ENCODE measurements around the gene PARD3.

Gene PARD3

GRCh38 chr10:34555653-34556052 is 259.4 kb downstream of the PARD3 start:
- Histone ChIP-seq H3K23ac (ENCODE audit: low read length) (no peak overlapping the region), H2AK5ac (ENCODE audit: low read length) (no peak overlapping the region), H3K14ac (ENCODE audit: low read length) (no peak overlapping the region), H2BK120ac (ENCODE audit: insufficient read depth, low read length, poor library complexity) (no peak overlapping the region), H4K8ac (ENCODE audit: low read depth, low read length) (no peak overlapping the region), H3K27ac (ENCODE audit: low read depth, low read length) (no peak overlapping the region), H4K91ac (ENCODE audit: low read depth, low read length) (no peak overlapping the region), H2AFZ (ENCODE audit: insufficient read depth, low read length, poor library complexity) (no peak overlapping the region), H3K9me3 (ENCODE audit: insufficient read depth, low read depth, low read length) (no peaks in the 10 kb centered on the region), H3K79me2 (ENCODE audit: control insufficient read depth, insufficient read depth, low read length, poor library complexity) (peaks cover 1% of the 10 kb centered on the region), H3K4me1 (ENCODE audit: control insufficient read depth in 1 of 2, insufficient read depth in 2 of 2, low read length in 2 of 2) (no peaks in the 10 kb centered on the region), H3K18ac (ENCODE audit: low read length) (no peak overlapping the region), H3K36me3 (ENCODE audit: control insufficient read depth in 1 of 2, insufficient read depth in 2 of 2, low read length in 2 of 2) (no peaks in the 10 kb centered on the region), H3K4ac (ENCODE audit: low read depth, low read length) (no peak overlapping the region), H3K27me3 (ENCODE audit: insufficient read depth, low read length) (no peaks in the 10 kb centered on the region), H2BK5ac (ENCODE audit: low read depth, low read length, poor library complexity) (no peak overlapping the region), H3K9ac (ENCODE audit: low read length) (no peak overlapping the region), H3K4me3 (ENCODE audit: low read depth, low read length) (no peak overlapping the region), H4K12ac (ENCODE audit: low read depth, low read length) (no peak overlapping the region), H3K79me1 (ENCODE audit: low read length) (no peaks in the 10 kb centered on the region), H2BK12ac (ENCODE audit: low read length) (no peak overlapping the region), H3K4me2 (ENCODE audit: low read length) (no peak overlapping the region)
- DNase-seq: peak in 1 of 2 donors; percentile 22
- WGBS (ENCODE audit: extremely low coverage, insufficient coverage, insufficient read length): no CpG with 5 or more reads among the region's 1 CpG

- H3K4me1 ChIP-seq (ENCODE audit: control insufficient read depth in 1 of 2, insufficient read depth in 2 of 2, low read length in 2 of 2): no peaks in the 10 kb centered on the region
- H3K9ac ChIP-seq (ENCODE audit: low read length): no peak overlapping the region
- no peak overlapping the region for H4K12ac ChIP-seq (ENCODE audit: low read depth, low read length)
- H2BK120ac ChIP-seq (ENCODE audit: insufficient read depth, low read length, poor library complexity): no peak overlapping the region
- H3K27ac ChIP-seq (ENCODE audit: low read depth, low read length): no peak overlapping the region
- H2AK5ac ChIP-seq (ENCODE audit: low read length): no peak overlapping the region
- H2BK5ac ChIP-seq (ENCODE audit: low read depth, low read length, poor library complexity): no peak overlapping the region
- WGBS (ENCODE audit: extremely low coverage, insufficient coverage, insufficient read length): no CpG with 5 or more reads among the region's 1 CpG
- H4K8ac ChIP-seq (ENCODE audit: low read depth, low read length): no peak overlapping the region
- H3K36me3 ChIP-seq (ENCODE audit: control insufficient read depth in 1 of 2, insufficient read depth in 2 of 2, low read length in 2 of 2): no peaks in the 10 kb centered on the region
- DNase-seq: no peak
- no peaks in the 10 kb centered on the region for H3K9me3 ChIP-seq (ENCODE audit: insufficient read depth, low read depth, low read length)
- no peak overlapping the region for H3K4me3 ChIP-seq (ENCODE audit: low read depth, low read length)
- H3K14ac ChIP-seq (ENCODE audit: low read length): no peak overlapping the region
- H3K79me1 ChIP-seq (ENCODE audit: low read length): no peaks in the 10 kb centered on the region
- H3K27me3 ChIP-seq (ENCODE audit: insufficient read depth, low read length): no peaks in the 10 kb centered on the region
- H3K79me2 ChIP-seq (ENCODE audit: control insufficient read depth, insufficient read depth, low read length, poor library complexity): peaks cover 1% of the 10 kb centered on the region
- no peak overlapping the region for H3K18ac ChIP-seq (ENCODE audit: low read length)
- no peak overlapping the region for H3K23ac ChIP-seq (ENCODE audit: low read length)
- no peak overlapping the region for H2BK12ac ChIP-seq (ENCODE audit: low read length)
- H4K91ac ChIP-seq (ENCODE audit: low read depth, low read length): no peak overlapping the region
- H3K4ac ChIP-seq (ENCODE audit: low read depth, low read length): no peak overlapping the region
- H3K4me2 ChIP-seq (ENCODE audit: low read length): no peak overlapping the region
- no peak overlapping the region for H2AFZ ChIP-seq (ENCODE audit: insufficient read depth, low read length, poor library complexity)
Observed at GRCh38 chr10:34553747-34554146, 261.3 kb downstream of the PARD3 start.

- Histone ChIP-seq H3K79me2 (ENCODE audit: control insufficient read depth, insufficient read depth, low read length, poor library complexity) (peaks cover 1% of the 10 kb centered on the region), H2AK5ac (ENCODE audit: low read length) (no peak overlapping the region), H3K18ac (ENCODE audit: low read length) (no peak overlapping the region), H2BK12ac (ENCODE audit: low read length) (no peak overlapping the region), H3K4ac (ENCODE audit: low read depth, low read length) (no peak overlapping the region), H3K36me3 (ENCODE audit: control insufficient read depth in 1 of 2, insufficient read depth in 2 of 2, low read length in 2 of 2) (no peaks in the 10 kb centered on the region), H2BK5ac (ENCODE audit: low read depth, low read length, poor library complexity) (no peak overlapping the region), H3K9ac (ENCODE audit: low read length) (no peak overlapping the region), H4K12ac (ENCODE audit: low read depth, low read length) (no peak overlapping the region), H2AFZ (ENCODE audit: insufficient read depth, low read length, poor library complexity) (no peak overlapping the region), H3K4me2 (ENCODE audit: low read length) (no peak overlapping the region), H3K4me3 (ENCODE audit: low read depth, low read length) (no peak overlapping the region), H2BK120ac (ENCODE audit: insufficient read depth, low read length, poor library complexity) (no peak overlapping the region), H3K79me1 (ENCODE audit: low read length) (no peaks in the 10 kb centered on the region), H3K14ac (ENCODE audit: low read length) (no peak overlapping the region), H3K23ac (ENCODE audit: low read length) (no peak overlapping the region), H3K9me3 (ENCODE audit: insufficient read depth, low read depth, low read length) (no peaks in the 10 kb centered on the region), H3K27ac (ENCODE audit: low read depth, low read length) (no peak overlapping the region), H4K91ac (ENCODE audit: low read depth, low read length) (no peak overlapping the region), H3K27me3 (ENCODE audit: insufficient read depth, low read length) (no peaks in the 10 kb centered on the region), H4K8ac (ENCODE audit: low read depth, low read length) (no peak overlapping the region), H3K4me1 (ENCODE audit: control insufficient read depth in 1 of 2, insufficient read depth in 2 of 2, low read length in 2 of 2) (no peaks in the 10 kb centered on the region)
- no CpG with 5 or more reads among the region's 4 CpGs for WGBS (ENCODE audit: extremely low coverage, insufficient coverage, insufficient read length)
- no peak for DNase-seq
Observed at GRCh38 chr10:34551295-34551694, 263.8 kb downstream of the PARD3 start.

- no peak overlapping the region for H2BK12ac ChIP-seq (ENCODE audit: low read length)
- H3K27me3 ChIP-seq (ENCODE audit: insufficient read depth, low read length): no peaks in the 10 kb centered on the region
- no peak overlapping the region for H3K4ac ChIP-seq (ENCODE audit: low read depth, low read length)
- no peak overlapping the region for H3K23ac ChIP-seq (ENCODE audit: low read length)
- no peak overlapping the region for H3K18ac ChIP-seq (ENCODE audit: low read length)
- no peaks in the 10 kb centered on the region for H3K36me3 ChIP-seq (ENCODE audit: control insufficient read depth in 1 of 2, insufficient read depth in 2 of 2, low read length in 2 of 2)
- no peaks in the 10 kb centered on the region for H3K79me1 ChIP-seq (ENCODE audit: low read length)
- H3K27ac ChIP-seq (ENCODE audit: low read depth, low read length): no peak overlapping the region
- H3K79me2 ChIP-seq (ENCODE audit: control insufficient read depth, insufficient read depth, low read length, poor library complexity): peaks cover 1% of the 10 kb centered on the region
- no peak overlapping the region for H2AK5ac ChIP-seq (ENCODE audit: low read length)
- no peak for DNase-seq
- no peak overlapping the region for H3K14ac ChIP-seq (ENCODE audit: low read length)
- H4K8ac ChIP-seq (ENCODE audit: low read depth, low read length): no peak overlapping the region
- no peaks in the 10 kb centered on the region for H3K4me1 ChIP-seq (ENCODE audit: control insufficient read depth in 1 of 2, insufficient read depth in 2 of 2, low read length in 2 of 2)
- H3K9ac ChIP-seq (ENCODE audit: low read length): no peak overlapping the region
- H2BK5ac ChIP-seq (ENCODE audit: low read depth, low read length, poor library complexity): no peak overlapping the region
- WGBS (ENCODE audit: extremely low coverage, insufficient coverage, insufficient read length): no CpG with 5 or more reads among the region's 9 CpGs
- no peak overlapping the region for H4K12ac ChIP-seq (ENCODE audit: low read depth, low read length)
- H2BK120ac ChIP-seq (ENCODE audit: insufficient read depth, low read length, poor library complexity): no peak overlapping the region
- H3K4me2 ChIP-seq (ENCODE audit: low read length): no peak overlapping the region
- no peaks in the 10 kb centered on the region for H3K9me3 ChIP-seq (ENCODE audit: insufficient read depth, low read depth, low read length)
- no peak overlapping the region for H3K4me3 ChIP-seq (ENCODE audit: low read depth, low read length)
- H2AFZ ChIP-seq (ENCODE audit: insufficient read depth, low read length, poor library complexity): no peak overlapping the region
- H4K91ac ChIP-seq (ENCODE audit: low read depth, low read length): no peak overlapping the region
Observed at GRCh38 chr10:34549953-34550352, 265.1 kb downstream of the PARD3 start.

Measured in trophoblast cell (in vitro differentiated cells and primary cell).